ENCODE results near the gene GDPD5.

GDPD5 gene

GRCh38 chr11:75440960-75441803 is 84.6 kb downstream of the GDPD5 start:
- Histone ChIP-seq H3K36me3 (ENCODE audit: insufficient read depth, low read depth, low read length) (no peaks in the 10 kb centered on the region), H3K27me3 (ENCODE audit: insufficient read depth, low read length) (no peaks in the 10 kb centered on the region), H3K9ac (ENCODE audit: low read depth, low read length) (no peak overlapping the region), H3K4me1 (ENCODE audit: insufficient read depth, low read length) (no peaks in the 10 kb centered on the region; the same call in 1 of the 2 replicates), H3K9me3 (ENCODE audit: insufficient read depth, low read depth, low read length) (no peaks in the 10 kb centered on the region), H3K4me3 (ENCODE audit: low read length) (no peak overlapping the region), H3K27ac (ENCODE audit: low read length) (no peak overlapping the region)

- H3K27me3 ChIP-seq (ENCODE audit: insufficient read depth, low read length), result no peaks in the 10 kb centered on the region
- H3K4me3 ChIP-seq (ENCODE audit: low read length), result no peak overlapping the region
- H3K9me3 ChIP-seq (ENCODE audit: insufficient read depth, low read depth, low read length), result no peaks in the 10 kb centered on the region
- no peak overlapping the region for H3K9ac ChIP-seq (ENCODE audit: low read depth, low read length)
- H3K4me1 ChIP-seq (ENCODE audit: insufficient read depth, low read length), result no peaks in the 10 kb centered on the region; the same call in 1 of the 2 replicates
- H3K36me3 ChIP-seq (ENCODE audit: insufficient read depth, low read depth, low read length), result no peaks in the 10 kb centered on the region
- no peak overlapping the region for H3K27ac ChIP-seq (ENCODE audit: low read length)
These were observed 86.1 kb downstream of the GDPD5 start for GRCh38 chr11:75439495-75440120.

- H3K36me3 ChIP-seq (ENCODE audit: insufficient read depth, low read depth, low read length), result no peaks in the 10 kb centered on the region
- no peak overlapping the region for H3K9ac ChIP-seq (ENCODE audit: low read depth, low read length)
- H3K4me3 ChIP-seq (ENCODE audit: low read length), result no peak overlapping the region
- H3K27ac ChIP-seq (ENCODE audit: low read length), result no peak overlapping the region
- peaks cover 4% of the 10 kb centered on the region for H3K27me3 ChIP-seq (ENCODE audit: insufficient read depth, low read length)
- H3K9me3 ChIP-seq (ENCODE audit: insufficient read depth, low read depth, low read length), result no peaks in the 10 kb centered on the region
- no peaks in the 10 kb centered on the region; the same call in 1 of the 2 replicates for H3K4me1 ChIP-seq (ENCODE audit: insufficient read depth, low read length)
These were observed 86.7 kb downstream of the GDPD5 start for GRCh38 chr11:75439026-75439425.

GRCh38 chr11:75437966-75438659 is 87.6 kb downstream of the GDPD5 start:
- H3K9me3 ChIP-seq (ENCODE audit: insufficient read depth, low read depth, low read length), result no peaks in the 10 kb centered on the region
- no peak overlapping the region for H3K9ac ChIP-seq (ENCODE audit: low read depth, low read length)
- no peak overlapping the region for H3K4me3 ChIP-seq (ENCODE audit: low read length)
- H3K27me3 ChIP-seq (ENCODE audit: insufficient read depth, low read length), result peaks cover 13% of the 10 kb centered on the region
- H3K4me1 ChIP-seq (ENCODE audit: insufficient read depth, low read length), result no peaks in the 10 kb centered on the region; the same call in 1 of the 2 replicates
- no peak overlapping the region for H3K27ac ChIP-seq (ENCODE audit: low read length)
- no peaks in the 10 kb centered on the region for H3K36me3 ChIP-seq (ENCODE audit: insufficient read depth, low read depth, low read length)

GRCh38 chr11:75436806-75437205 is 88.9 kb downstream of the GDPD5 start:
- H3K27ac ChIP-seq (ENCODE audit: low read length), result no peak overlapping the region
- no peaks in the 10 kb centered on the region for H3K9me3 ChIP-seq (ENCODE audit: insufficient read depth, low read depth, low read length)
- H3K27me3 ChIP-seq (ENCODE audit: insufficient read depth, low read length), result peaks cover 26% of the 10 kb centered on the region
- H3K9ac ChIP-seq (ENCODE audit: low read depth, low read length), result no peak overlapping the region
- H3K36me3 ChIP-seq (ENCODE audit: insufficient read depth, low read depth, low read length), result no peaks in the 10 kb centered on the region
- peaks cover 7% of the 10 kb centered on the region; the same call in 1 of the 2 replicates for H3K4me1 ChIP-seq (ENCODE audit: insufficient read depth, low read length)
- H3K4me3 ChIP-seq (ENCODE audit: low read length), result no peak overlapping the region

GRCh38 chr11:75435571-75435925 is 90.2 kb downstream of the GDPD5 start:
- H3K9me3 ChIP-seq (ENCODE audit: insufficient read depth, low read depth, low read length), result no peaks in the 10 kb centered on the region
- H3K4me3 ChIP-seq (ENCODE audit: low read length), result no peak overlapping the region
- no peak overlapping the region for H3K27ac ChIP-seq (ENCODE audit: low read length)
- no peaks in the 10 kb centered on the region for H3K36me3 ChIP-seq (ENCODE audit: insufficient read depth, low read depth, low read length)
- H3K4me1 ChIP-seq (ENCODE audit: insufficient read depth, low read length), result peaks cover 11% of the 10 kb centered on the region; the same call in 1 of the 2 replicates
- H3K27me3 ChIP-seq (ENCODE audit: insufficient read depth, low read length), result peaks cover 39% of the 10 kb centered on the region
- H3K9ac ChIP-seq (ENCODE audit: low read depth, low read length), result no peak overlapping the region

- Histone ChIP-seq H3K9me3 (ENCODE audit: insufficient read depth, low read depth, low read length) (no peaks in the 10 kb centered on the region), H3K27me3 (ENCODE audit: insufficient read depth, low read length) (peaks cover 44% of the 10 kb centered on the region), H3K27ac (ENCODE audit: low read length) (no peak overlapping the region), H3K4me3 (ENCODE audit: low read length) (no peak overlapping the region), H3K9ac (ENCODE audit: low read depth, low read length) (no peak overlapping the region), H3K4me1 (ENCODE audit: insufficient read depth, low read length) (peaks cover 12% of the 10 kb centered on the region; the same call in 1 of the 2 replicates), H3K36me3 (ENCODE audit: insufficient read depth, low read depth, low read length) (no peaks in the 10 kb centered on the region)
These were observed 90.7 kb downstream of the GDPD5 start for GRCh38 chr11:75434886-75435570.

- H3K4me3 ChIP-seq (ENCODE audit: low read length), result no peak overlapping the region
- no peak overlapping the region for H3K27ac ChIP-seq (ENCODE audit: low read length)
- H3K9ac ChIP-seq (ENCODE audit: low read depth, low read length), result no peak overlapping the region
- no peaks in the 10 kb centered on the region for H3K36me3 ChIP-seq (ENCODE audit: insufficient read depth, low read depth, low read length)
- peaks cover 54% of the 10 kb centered on the region for H3K27me3 ChIP-seq (ENCODE audit: insufficient read depth, low read length)
- peaks cover 7% of the 10 kb centered on the region for H3K9me3 ChIP-seq (ENCODE audit: insufficient read depth, low read depth, low read length)
- H3K4me1 ChIP-seq (ENCODE audit: insufficient read depth, low read length), result peaks cover 12% of the 10 kb centered on the region; the same call in 1 of the 2 replicates
These were observed 91.7 kb downstream of the GDPD5 start for GRCh38 chr11:75434051-75434450.

GRCh38 chr11:75433443-75433842 is 92.3 kb downstream of the GDPD5 start:
- H3K9ac ChIP-seq (ENCODE audit: low read depth, low read length), result no peak overlapping the region
- H3K9me3 ChIP-seq (ENCODE audit: insufficient read depth, low read depth, low read length), result peaks cover 11% of the 10 kb centered on the region
- H3K4me1 ChIP-seq (ENCODE audit: insufficient read depth, low read length), result peaks cover 12% of the 10 kb centered on the region; the same call in 1 of the 2 replicates
- H3K27ac ChIP-seq (ENCODE audit: low read length), result no peak overlapping the region
- H3K4me3 ChIP-seq (ENCODE audit: low read length), result peak overlapping the region; percentile 54; the same call in 1 of the 2 replicates
- no peaks in the 10 kb centered on the region for H3K36me3 ChIP-seq (ENCODE audit: insufficient read depth, low read depth, low read length)
- peaks cover 60% of the 10 kb centered on the region for H3K27me3 ChIP-seq (ENCODE audit: insufficient read depth, low read length)

GRCh38 chr11:75432911-75433321 is 92.8 kb downstream of the GDPD5 start, which contains the start of gene KLHL35:
KLHL35 (minus strand) TSS chr11:75433203; CDS start chr11:75430629, 2,574 bp downstream.
- peak within 1 kb of the TSS; percentile 54 for H3K4me3 ChIP-seq (ENCODE audit: low read length)

More at GRCh38 chr11:75432911-75433321, 92.8 kb downstream of the GDPD5 start, which contains the start of gene KLHL35:
- H3K36me3 ChIP-seq (ENCODE audit: insufficient read depth, low read depth, low read length), result no peaks in the 10 kb centered on the region
- H3K9me3 ChIP-seq (ENCODE audit: insufficient read depth, low read depth, low read length), result peaks cover 11% of the 10 kb centered on the region
- no peak within 1 kb of the TSS for H3K9ac ChIP-seq (ENCODE audit: low read depth, low read length)
- H3K27me3 ChIP-seq (ENCODE audit: insufficient read depth, low read length), result peaks cover 65% of the 10 kb centered on the region
- H3K4me1 ChIP-seq (ENCODE audit: insufficient read depth, low read length), result peaks cover 12% of the 10 kb centered on the region; the same call in 1 of the 2 replicates
- no peak within 1 kb of the TSS for H3K27ac ChIP-seq (ENCODE audit: low read length)

All from iPS-20b (cell line).